ENCODE results near the gene CYP17A1.
A peak's percentile ranks its signal among the peaks of the same experiment; 100 is the strongest.
"Not testable (repeated sequence)": the region's sequence is repeated elsewhere in the genome, so short reads cannot be mapped to it uniquely, and the experiment has no call there.

CYP17A1 gene

GRCh38 chr10:102837230-102837721, at the start of gene CYP17A1:
CYP17A1 (minus strand) TSS chr10:102837413; CDS start chr10:102837361, 52 bp downstream.
- DNase-seq (ENCODE audit: low read depth in 2 of 2): no peak

GRCh38 chr10:102880256-102880655, 43.0 kb upstream of the CYP17A1 start:
- no peak for DNase-seq (ENCODE audit: low read depth in 2 of 2)

GRCh38 chr10:102878629-102879028, 41.4 kb upstream of the CYP17A1 start:
- no peak for DNase-seq (ENCODE audit: low read depth in 2 of 2)

GRCh38 chr10:102876747-102877153, 39.5 kb upstream of the CYP17A1 start:
- DNase-seq (ENCODE audit: low read depth in 2 of 2): no peak

DNA sequence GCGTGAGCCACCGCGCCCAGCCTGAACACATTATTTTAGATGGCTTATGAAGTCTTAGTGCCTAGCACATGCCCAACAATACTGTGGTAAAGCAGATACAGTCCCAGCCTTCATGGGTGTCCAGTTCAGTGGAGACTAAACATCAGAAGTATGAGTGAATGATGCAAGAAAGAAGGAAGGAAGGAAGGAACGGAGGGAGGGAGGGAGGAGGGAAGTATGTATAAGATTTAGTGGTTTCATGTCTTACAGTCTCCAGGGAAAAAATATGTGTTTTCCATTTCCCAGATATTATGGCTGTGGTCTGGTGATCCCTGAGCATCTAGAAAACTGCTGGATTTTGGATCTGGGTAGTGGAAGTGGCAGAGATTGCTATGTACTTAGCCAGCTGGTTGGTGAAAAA, 35.0 kb upstream of the CYP17A1 start:
- DNase-seq (ENCODE audit: low read depth in 2 of 2): no peak

DNA sequence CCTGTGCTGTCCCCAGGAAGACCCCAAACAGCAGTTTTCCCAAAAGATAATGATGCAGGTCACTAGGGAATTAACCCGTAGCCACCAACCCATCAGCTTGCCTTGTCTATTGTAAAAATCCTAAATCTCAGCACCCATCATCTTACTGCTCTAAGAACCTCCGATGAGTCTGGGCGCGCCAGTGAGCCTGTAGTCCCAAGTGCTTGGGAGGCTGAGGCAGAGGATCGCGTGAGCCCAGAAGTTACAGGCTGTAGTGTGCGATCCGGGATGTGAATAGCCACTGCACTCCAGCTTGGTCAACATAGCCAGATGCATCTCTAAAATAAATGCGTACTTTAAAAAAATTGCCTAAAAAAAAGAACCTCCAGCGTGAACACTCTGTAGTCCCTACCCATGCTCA, 33.0 kb upstream of the CYP17A1 start:
- DNase-seq (ENCODE audit: low read depth in 2 of 2): no peak

- DNase-seq (ENCODE audit: low read depth in 2 of 2): peak in 1 of 2 donors; percentile 1
These were observed 32.3 kb upstream of the CYP17A1 start, which contains the start of gene AS3MT for GRCh38 chr10:102869258-102870198. AS3MT (plus strand) TSS chr10:102869470; CDS start chr10:102869593, 123 bp downstream.

DNA sequence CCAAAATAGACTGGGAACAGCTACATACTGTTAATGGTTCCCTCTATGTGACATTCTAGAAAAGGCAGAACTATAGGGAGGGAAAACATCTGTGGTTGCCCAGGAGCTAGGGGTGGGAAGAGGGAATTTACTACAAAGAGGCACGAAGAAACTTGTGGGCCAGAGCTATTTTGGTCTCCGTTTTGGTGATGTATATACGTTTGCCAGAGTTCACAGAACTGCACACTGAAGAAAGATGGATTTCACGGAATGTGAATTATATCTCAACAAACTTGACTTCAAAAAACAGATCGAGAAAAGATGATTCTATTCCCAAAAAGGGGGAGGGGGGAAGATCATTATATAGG, 31.7 kb upstream of the CYP17A1 start:
- no peak for DNase-seq (ENCODE audit: low read depth in 2 of 2)

DNA sequence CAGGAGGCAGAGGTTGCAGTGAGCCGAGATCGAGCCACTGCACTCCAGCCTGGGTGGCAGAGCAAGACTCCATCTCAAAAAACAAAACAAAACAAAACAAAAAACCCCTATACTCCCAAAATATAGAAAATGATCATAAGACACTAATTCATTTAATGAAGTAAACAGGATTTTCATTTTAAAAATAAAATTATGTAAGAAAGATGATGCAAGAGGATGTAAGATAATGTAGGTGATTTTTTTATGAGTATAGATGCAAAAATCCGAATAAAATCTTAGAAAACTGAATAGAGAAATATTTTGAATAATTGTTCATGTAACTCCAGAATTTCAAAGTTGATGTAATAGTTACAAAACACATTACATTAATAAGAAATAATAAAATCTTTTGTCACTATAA, 28.4 kb upstream of the CYP17A1 start:
- DNase-seq (ENCODE audit: low read depth in 2 of 2): no peak

GRCh38 chr10:102863660-102864059, 26.4 kb upstream of the CYP17A1 start:
- DNase-seq (ENCODE audit: low read depth in 2 of 2): no peak

- DNase-seq (ENCODE audit: low read depth in 2 of 2): no peak
These were observed 22.7 kb upstream of the CYP17A1 start for GRCh38 chr10:102859911-102860310.

DNA sequence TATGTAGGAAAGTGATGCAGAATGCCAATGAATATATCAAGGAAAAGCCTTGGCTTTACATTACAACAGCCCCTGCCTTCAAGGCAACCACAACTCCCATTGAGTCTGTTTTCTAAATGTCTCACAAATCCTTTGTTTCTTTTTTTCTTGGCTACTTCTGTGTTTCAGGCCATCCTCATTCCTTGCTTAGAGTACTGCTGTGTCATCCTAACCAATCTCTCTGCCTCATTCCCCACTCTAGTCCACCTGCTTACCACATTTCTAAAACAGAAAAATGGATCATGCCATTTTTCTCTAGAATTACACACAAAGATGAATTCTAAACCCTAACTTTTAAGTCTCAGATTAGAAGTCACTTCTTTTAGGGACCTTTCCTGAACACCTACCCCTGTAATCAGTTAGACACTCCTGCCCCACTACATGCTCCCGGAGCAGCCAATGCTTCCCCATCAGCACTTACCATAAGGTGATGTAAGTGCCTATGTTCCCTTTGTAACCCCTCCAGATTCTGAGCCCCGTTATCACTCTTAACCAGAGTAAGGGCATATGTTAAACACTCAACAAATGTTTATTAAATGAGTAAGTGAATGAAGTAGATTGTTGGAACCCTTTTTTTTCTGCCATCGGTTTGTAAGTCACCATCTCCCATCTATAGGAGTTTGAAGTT, 19.7 kb upstream of the CYP17A1 start:
- no peak for DNase-seq (ENCODE audit: low read depth in 2 of 2)

GRCh38 chr10:102855731-102856436, 18.7 kb upstream of the CYP17A1 start:
- DNase-seq (ENCODE audit: low read depth in 2 of 2): not testable (repeated sequence)

DNA sequence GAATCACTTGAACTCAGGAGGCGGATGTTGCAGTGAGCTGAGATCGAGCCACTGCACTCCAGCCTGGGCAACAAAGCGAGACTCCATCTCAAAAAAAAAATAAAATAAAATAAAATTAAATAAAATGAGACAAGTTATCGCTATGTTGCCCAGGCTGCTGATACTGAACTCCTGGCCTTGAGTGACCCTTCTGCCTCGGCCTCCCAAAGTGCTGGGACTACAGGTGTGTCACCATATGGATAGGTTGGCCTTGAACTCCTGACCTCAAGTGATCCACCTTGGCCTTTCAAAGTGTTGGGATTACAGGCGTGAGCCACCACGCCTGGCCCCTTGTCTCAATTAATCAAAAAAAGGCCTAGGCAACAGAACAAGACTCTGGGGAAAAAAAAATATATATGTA, 16.0 kb upstream of the CYP17A1 start:
- DNase-seq (ENCODE audit: low read depth in 2 of 2): not testable (repeated sequence)

GRCh38 chr10:102850025-102850518, 12.9 kb upstream of the CYP17A1 start:
- DNase-seq (ENCODE audit: low read depth in 2 of 2): no peak

- DNase-seq (ENCODE audit: low read depth in 2 of 2): no peak
These were observed 8.2 kb upstream of the CYP17A1 start for GRCh38 chr10:102845352-102845902.

DNA sequence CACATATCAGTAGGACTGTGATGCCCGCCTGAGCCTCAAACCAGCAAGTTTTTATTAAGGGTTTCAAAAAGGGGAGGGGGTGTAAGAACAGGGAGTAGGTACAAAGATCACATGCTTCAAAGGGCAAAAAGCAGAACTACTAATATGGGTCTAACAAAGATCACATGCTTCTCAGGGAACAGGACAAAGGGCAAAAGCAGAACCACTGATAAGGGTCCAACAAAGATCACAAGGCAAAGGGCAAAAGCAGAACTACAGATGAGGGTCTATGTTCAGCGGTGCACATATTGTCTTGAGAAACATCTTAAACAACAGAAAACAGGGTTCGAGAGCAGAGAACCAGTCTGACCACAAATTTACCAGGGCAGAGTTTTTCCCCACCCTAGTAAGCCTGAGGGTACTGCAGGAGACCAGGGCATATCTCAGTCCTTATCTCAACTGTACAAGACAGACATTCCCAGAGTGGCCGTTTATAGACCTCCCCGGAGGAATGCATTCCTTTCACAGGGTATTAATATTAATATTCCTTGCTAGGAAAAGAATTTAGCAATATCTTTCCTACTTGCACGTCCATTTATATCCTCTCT, 7.1 kb upstream of the CYP17A1 start:
- not testable (repeated sequence) for DNase-seq (ENCODE audit: low read depth in 2 of 2)

GRCh38 chr10:102843139-102843538, 5.9 kb upstream of the CYP17A1 start:
- DNase-seq (ENCODE audit: low read depth in 2 of 2): not testable (repeated sequence)

DNA sequence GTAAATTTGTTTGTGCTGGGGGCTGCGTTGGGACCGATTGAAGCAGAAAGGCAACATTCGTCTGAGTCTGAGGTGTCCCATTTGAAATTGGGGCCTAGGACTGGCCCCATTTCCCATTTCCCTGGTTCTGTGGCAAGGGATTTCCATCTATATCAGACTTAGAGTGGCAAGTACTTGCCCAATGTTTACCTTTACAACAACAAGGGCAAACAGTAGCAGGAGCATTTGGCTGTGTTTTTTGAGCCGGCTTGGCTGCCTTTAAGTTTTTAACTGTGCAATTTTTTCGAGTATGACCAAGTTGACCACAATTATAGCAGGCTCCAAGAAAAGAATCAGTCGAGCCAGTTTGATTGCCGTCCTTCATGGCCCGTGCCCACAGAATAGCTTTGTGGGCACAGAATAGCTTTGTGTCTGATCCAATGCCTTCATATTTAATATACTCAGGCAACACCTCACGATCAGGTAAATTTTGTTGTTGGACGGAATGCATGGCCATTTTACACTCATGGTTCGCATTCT, 4.7 kb upstream of the CYP17A1 start:
- DNase-seq (ENCODE audit: low read depth in 2 of 2): no peak

DNA sequence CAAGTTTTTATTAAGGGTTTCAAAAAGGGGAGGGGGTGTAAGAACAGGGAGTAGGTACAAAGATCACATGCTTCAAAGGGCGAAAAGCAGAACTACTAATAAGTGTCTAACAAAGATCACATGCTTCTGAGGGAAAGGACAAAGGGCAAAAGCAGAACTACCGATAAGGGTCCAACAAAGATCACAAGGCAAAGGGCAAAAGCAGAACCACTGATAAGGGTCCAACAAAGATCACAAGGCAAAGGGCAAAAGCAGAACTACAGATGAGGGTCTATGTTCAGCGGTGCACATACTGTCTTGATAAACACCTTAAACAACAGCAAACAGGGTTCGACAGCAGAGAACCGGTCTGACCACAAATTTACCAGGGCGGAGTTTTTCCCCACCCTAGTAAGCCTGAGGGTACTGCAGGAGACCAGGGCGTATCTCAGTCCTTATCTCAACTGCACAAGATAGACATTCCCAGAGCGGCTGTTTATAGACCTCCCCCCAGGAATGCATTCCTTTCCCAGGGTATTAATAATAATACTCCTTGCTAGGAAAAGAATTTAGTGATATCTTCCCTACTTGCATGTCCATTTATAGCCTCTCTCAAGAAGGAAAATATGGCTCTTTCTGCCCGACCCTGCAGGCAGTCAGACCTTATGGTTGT, 1.2 kb upstream of the CYP17A1 start:
- not testable (repeated sequence) for DNase-seq (ENCODE audit: low read depth in 2 of 2)
